Stimulated activated naive CD8-positive, alpha-beta T cell treated with anti-CD3 and anti-CD28 coated beads, Interleukin-15, Interleukin-2, amounts not matched to agents 100 ng/mL and 50 ng/mL, for 24 hours (primary cell): ENCODE results near the gene ARAP3.
"Not testable (repeated sequence)": the region's sequence is repeated elsewhere in the genome, so short reads cannot be mapped to it uniquely, and the experiment has no call there.

Source experiments
- H3K27ac Mint-ChIP-seq: one replicate; pipeline ENCODE4 v1.8.0; 2021; ENCODE audit warnings: mild to moderate bottlenecking, mixed read lengths
- H3K27me3 Mint-ChIP-seq: one replicate; pipeline ENCODE4 v1.8.0; 2021; ENCODE audit warnings: mixed read lengths
- H3K36me3 Mint-ChIP-seq: one replicate; pipeline ENCODE4 v1.8.0; 2021; ENCODE audit warnings: low read depth, mixed read lengths
- H3K4me1 Mint-ChIP-seq: one replicate; pipeline ENCODE4 v1.8.0; 2021; ENCODE audit warnings: low read depth, mixed read lengths
- H3K4me3 Mint-ChIP-seq: one replicate; pipeline ENCODE4 v1.8.0; 2021; ENCODE audit warnings: mild to moderate bottlenecking, mixed read lengths
- H3K9me3 Mint-ChIP-seq: one replicate; pipeline ENCODE4 v1.8.0; 2021; ENCODE audit warnings: mixed read lengths

ARAP3 gene

GRCh38 chr5:141681695-141682641, at the start of gene ARAP3:
Gene ARAP3 (minus strand): TSS chr5:141682230. CDS start chr5:141680486, 1,744 bp downstream.
- peaks cover 29% of the 10 kb centered on the region for H3K4me1 Mint-ChIP-seq
- H3K27me3 Mint-ChIP-seq = no peaks in the 10 kb centered on the region
- no peaks in the 10 kb centered on the region for H3K36me3 Mint-ChIP-seq
- peak within 1 kb of the TSS; percentile 81 for H3K27ac Mint-ChIP-seq
- peak within 1 kb of the TSS; percentile 78 for H3K4me3 Mint-ChIP-seq
- no peaks in the 10 kb centered on the region for H3K9me3 Mint-ChIP-seq

- H3K9me3 Mint-ChIP-seq = no peaks in the 10 kb centered on the region
- no peak overlapping the region for H3K4me3 Mint-ChIP-seq
- peaks cover 4% of the 10 kb centered on the region for H3K27me3 Mint-ChIP-seq
- no peaks in the 10 kb centered on the region for H3K36me3 Mint-ChIP-seq
- no peaks in the 10 kb centered on the region for H3K4me1 Mint-ChIP-seq
- no peak overlapping the region for H3K27ac Mint-ChIP-seq
Observed at GRCh38 chr5:141729387-141730006, 47.5 kb upstream of the ARAP3 start.

- no peaks in the 10 kb centered on the region for H3K9me3 Mint-ChIP-seq
- H3K36me3 Mint-ChIP-seq = no peaks in the 10 kb centered on the region
- H3K4me1 Mint-ChIP-seq = no peaks in the 10 kb centered on the region
- H3K4me3 Mint-ChIP-seq = no peak overlapping the region
- no peaks in the 10 kb centered on the region for H3K27me3 Mint-ChIP-seq
- no peak overlapping the region for H3K27ac Mint-ChIP-seq
Observed at GRCh38 chr5:141725891-141726290, 43.9 kb upstream of the ARAP3 start.

- H3K4me3 Mint-ChIP-seq, H3K4me1 Mint-ChIP-seq, H3K36me3 Mint-ChIP-seq, H3K9me3 Mint-ChIP-seq, H3K27me3 Mint-ChIP-seq, H3K27ac Mint-ChIP-seq: not testable (repeated sequence)
Observed at GRCh38 chr5:141725174-141725573, 43.1 kb upstream of the ARAP3 start.

GRCh38 chr5:141722266-141722665, 40.2 kb upstream of the ARAP3 start:
- no peaks in the 10 kb centered on the region for H3K36me3 Mint-ChIP-seq
- no peak overlapping the region for H3K4me3 Mint-ChIP-seq
- no peak overlapping the region for H3K27ac Mint-ChIP-seq
- H3K27me3 Mint-ChIP-seq = peaks cover 6% of the 10 kb centered on the region
- no peaks in the 10 kb centered on the region for H3K4me1 Mint-ChIP-seq
- no peaks in the 10 kb centered on the region for H3K9me3 Mint-ChIP-seq

GRCh38 chr5:141717043-141717442, 35.0 kb upstream of the ARAP3 start:
- H3K36me3 Mint-ChIP-seq = no peaks in the 10 kb centered on the region
- H3K9me3 Mint-ChIP-seq = no peaks in the 10 kb centered on the region
- H3K27ac Mint-ChIP-seq = no peak overlapping the region
- no peak overlapping the region for H3K4me3 Mint-ChIP-seq
- peaks cover 12% of the 10 kb centered on the region for H3K27me3 Mint-ChIP-seq
- H3K4me1 Mint-ChIP-seq = no peaks in the 10 kb centered on the region

GRCh38 chr5:141716468-141716867, 34.4 kb upstream of the ARAP3 start:
- H3K27me3 Mint-ChIP-seq = peaks cover 12% of the 10 kb centered on the region
- H3K9me3 Mint-ChIP-seq = no peaks in the 10 kb centered on the region
- H3K4me3 Mint-ChIP-seq = no peak overlapping the region

GRCh38 chr5:141716009-141716408, 34.0 kb upstream of the ARAP3 start:
- peaks cover 12% of the 10 kb centered on the region for H3K27me3 Mint-ChIP-seq
- no peaks in the 10 kb centered on the region for H3K36me3 Mint-ChIP-seq
- no peak overlapping the region for H3K4me3 Mint-ChIP-seq
- H3K4me1 Mint-ChIP-seq = no peaks in the 10 kb centered on the region
- no peak overlapping the region for H3K27ac Mint-ChIP-seq
- no peaks in the 10 kb centered on the region for H3K9me3 Mint-ChIP-seq

More at GRCh38 chr5:141716468-141716867, 34.4 kb upstream of the ARAP3 start:
- no peaks in the 10 kb centered on the region for H3K4me1 Mint-ChIP-seq
- no peaks in the 10 kb centered on the region for H3K36me3 Mint-ChIP-seq
- H3K27ac Mint-ChIP-seq = no peak overlapping the region

- Mint-ChIP-seq H3K4me1 (no peaks in the 10 kb centered on the region), H3K36me3 (no peaks in the 10 kb centered on the region), H3K27me3 (peaks cover 12% of the 10 kb centered on the region)
Observed at GRCh38 chr5:141715346-141715905, 33.4 kb upstream of the ARAP3 start.

GRCh38 chr5:141714542-141715310, 32.7 kb upstream of the ARAP3 start:
- Mint-ChIP-seq H3K36me3 (no peaks in the 10 kb centered on the region), H3K27me3 (peaks cover 12% of the 10 kb centered on the region), H3K4me3 (no peak overlapping the region), H3K4me1 (no peaks in the 10 kb centered on the region), H3K27ac (no peak overlapping the region), H3K9me3 (no peaks in the 10 kb centered on the region)

More at GRCh38 chr5:141715346-141715905, 33.4 kb upstream of the ARAP3 start:
- H3K27ac Mint-ChIP-seq = no peak overlapping the region
- H3K4me3 Mint-ChIP-seq = no peak overlapping the region
- H3K9me3 Mint-ChIP-seq = no peaks in the 10 kb centered on the region

- no peak overlapping the region for H3K27ac Mint-ChIP-seq
- H3K4me3 Mint-ChIP-seq = no peak overlapping the region
- H3K27me3 Mint-ChIP-seq = peaks cover 12% of the 10 kb centered on the region
- no peaks in the 10 kb centered on the region for H3K36me3 Mint-ChIP-seq
- H3K9me3 Mint-ChIP-seq = no peaks in the 10 kb centered on the region
- no peaks in the 10 kb centered on the region for H3K4me1 Mint-ChIP-seq
Observed at GRCh38 chr5:141713616-141714309, 31.7 kb upstream of the ARAP3 start.

GRCh38 chr5:141711687-141712086, 29.7 kb upstream of the ARAP3 start:
- Mint-ChIP-seq H3K27me3 (peaks cover 6% of the 10 kb centered on the region), H3K4me1 (no peaks in the 10 kb centered on the region), H3K9me3 (no peaks in the 10 kb centered on the region), H3K36me3 (no peaks in the 10 kb centered on the region), H3K27ac (no peak overlapping the region), H3K4me3 (no peak overlapping the region)

- H3K36me3 Mint-ChIP-seq = no peaks in the 10 kb centered on the region
Observed at GRCh38 chr5:141709699-141710267, 27.8 kb upstream of the ARAP3 start.

GRCh38 chr5:141708016-141708415, 26.0 kb upstream of the ARAP3 start:
- Mint-ChIP-seq H3K4me1 (peaks cover 3% of the 10 kb centered on the region), H3K4me3 (no peak overlapping the region), H3K9me3 (no peaks in the 10 kb centered on the region), H3K27ac (no peak overlapping the region), H3K27me3 (no peaks in the 10 kb centered on the region), H3K36me3 (no peaks in the 10 kb centered on the region)

More at GRCh38 chr5:141709699-141710267, 27.8 kb upstream of the ARAP3 start:
- H3K4me1 Mint-ChIP-seq = no peaks in the 10 kb centered on the region
- H3K9me3 Mint-ChIP-seq = no peaks in the 10 kb centered on the region
- peaks cover 2% of the 10 kb centered on the region for H3K27me3 Mint-ChIP-seq
- H3K27ac Mint-ChIP-seq = no peak overlapping the region
- H3K4me3 Mint-ChIP-seq = no peak overlapping the region
